IgD-negative memory B cell (primary cell): ENCODE measurements around the gene CARMIL1. TPM values are rescaled to one million over a fixed set of nuclear protein-coding genes. Genes with fewer than 3 reads are reported as not detected.
"Not testable (repeated sequence)": the region's sequence is repeated elsewhere in the genome, so short reads cannot be mapped to it uniquely, and the experiment has no call there.

Experiments used
- H3K27ac Mint-ChIP-seq, 3 donors: one replicate each; pipeline ENCODE4 v1.8.0; 2020 to 2022; ENCODE audit warnings: mild to moderate bottlenecking in 3 of 3, mixed read lengths in 3 of 3, moderate library complexity in 1 of 3
- H3K27me3 Mint-ChIP-seq: one replicate; pipeline ENCODE4 v1.8.0; 2021; ENCODE audit warnings: mixed read lengths
- H3K36me3 Mint-ChIP-seq: one replicate; pipeline ENCODE4 v1.8.0; 2020; ENCODE audit warnings: mild to moderate bottlenecking, mixed read lengths
- H3K4me1 Mint-ChIP-seq, 3 donors: one replicate each; pipeline ENCODE4 v1.8.0; 2020 to 2022; ENCODE audit warnings: mixed read lengths in 3 of 3, mild to moderate bottlenecking in 1 of 3
- H3K4me3 Mint-ChIP-seq, 4 donors: one replicate each; pipeline ENCODE4 v1.8.0; 2020 to 2022; ENCODE audit warnings: mild to moderate bottlenecking in 4 of 4, mixed read lengths in 4 of 4, moderate library complexity in 3 of 4
- H3K9me3 Mint-ChIP-seq, 3 donors: one replicate each; pipeline ENCODE4 v1.8.0; 2020 to 2021; ENCODE audit warnings: mixed read lengths in 3 of 3, mild to moderate bottlenecking in 1 of 3
- polyA plus RNA-seq: library from polyadenylated mRNA; unstranded; fragments of 300-500 nt; fragmentation: Illumina TruSeq; gene quantifications from one replicate; pipeline ENCODE4 v1.2.3, GENCODE V29; 2021

CARMIL1 gene
- polyA plus RNA-seq, 1 donor from 2014 or later, result 1.1 TPM

- Mint-ChIP-seq H3K9me3 (peaks cover 3 to 11% (median 8%) of the 10 kb centered on the region in 3 donors), H3K4me1 (peaks cover 14 to 70% (median 49%) of the 10 kb centered on the region in 3 donors), H3K4me3 (peak overlapping the region in 3 of 4 donors; percentile 13 to 71 (median 68)), H3K36me3 (peaks cover 3% of the 10 kb centered on the region), H3K27me3 (peaks cover 21% of the 10 kb centered on the region), H3K27ac (peak overlapping the region in 2 of 3 donors; percentile 36 to 85)
These were observed 91.2 kb downstream of the CARMIL1 start for GRCh38 chr6:25370178-25371036.

GRCh38 chr6:25371037-25371347 lies 91.8 kb downstream of the CARMIL1 start:
- Mint-ChIP-seq H3K27me3 (peaks cover 24% of the 10 kb centered on the region), H3K4me3 (no peak overlapping the region), H3K27ac (peak overlapping the region in 1 of 3 donors; percentile 15), H3K4me1 (peaks cover 12 to 70% (median 49%) of the 10 kb centered on the region in 3 donors), H3K9me3 (peaks cover 7 to 14% (median 12%) of the 10 kb centered on the region in 3 donors), H3K36me3 (peaks cover 7% of the 10 kb centered on the region)

GRCh38 chr6:25375125-25375524 lies 96.0 kb downstream of the CARMIL1 start:
- H3K4me3 Mint-ChIP-seq, result no peak overlapping the region

GRCh38 chr6:25377664-25378063 lies 98.5 kb downstream of the CARMIL1 start:
- Mint-ChIP-seq H3K27me3 (peaks cover 23% of the 10 kb centered on the region), H3K4me3 (no peak overlapping the region), H3K36me3 (peaks cover 7% of the 10 kb centered on the region), H3K4me1 (peaks cover 0 to 26% (median 5%) of the 10 kb centered on the region in 3 donors), H3K27ac (no peak overlapping the region), H3K9me3 (peaks cover 7 to 15% (median 12%) of the 10 kb centered on the region in 3 donors)

More at GRCh38 chr6:25375125-25375524, 96.0 kb downstream of the CARMIL1 start:
- peaks cover 4 to 42% (median 22%) of the 10 kb centered on the region in 3 donors for H3K4me1 Mint-ChIP-seq
- H3K9me3 Mint-ChIP-seq, result peaks cover 7 to 16% (median 12%) of the 10 kb centered on the region in 3 donors
- H3K27me3 Mint-ChIP-seq, result peaks cover 26% of the 10 kb centered on the region
- peak overlapping the region in 1 of 3 donors; percentile 6 for H3K27ac Mint-ChIP-seq
- peaks cover 7% of the 10 kb centered on the region for H3K36me3 Mint-ChIP-seq

- Mint-ChIP-seq H3K36me3 (no peaks in the 10 kb centered on the region), H3K27ac (peak overlapping the region in 1 of 3 donors; percentile 77), H3K4me3 (no peak overlapping the region), H3K9me3 (peaks cover 0 to 2% (median 0%) of the 10 kb centered on the region in 3 donors), H3K27me3 (peaks cover 16% of the 10 kb centered on the region), H3K4me1 (peaks cover 0 to 20% (median 0%) of the 10 kb centered on the region in 3 donors)
These were observed 101.9 kb downstream of the CARMIL1 start for GRCh38 chr6:25381077-25381476.

- not testable (repeated sequence) for H3K27ac Mint-ChIP-seq, H3K9me3 Mint-ChIP-seq, H3K4me3 Mint-ChIP-seq, H3K36me3 Mint-ChIP-seq
- peaks cover 11% of the 10 kb centered on the region for H3K27me3 Mint-ChIP-seq
- H3K4me1 Mint-ChIP-seq, result peaks cover under 1 to 21% (median 4%) of the 10 kb centered on the region in 3 donors
These were observed 103.3 kb downstream of the CARMIL1 start for GRCh38 chr6:25382476-25382875.

- Mint-ChIP-seq H3K36me3 (no peaks in the 10 kb centered on the region), H3K27ac (no peak overlapping the region), H3K4me1 (peaks cover 7 to 29% (median 16%) of the 10 kb centered on the region in 3 donors), H3K27me3 (peaks cover 9% of the 10 kb centered on the region), H3K4me3 (no peak overlapping the region), H3K9me3 (no peaks in the 10 kb centered on the region)
These were observed 105.1 kb downstream of the CARMIL1 start for GRCh38 chr6:25384234-25384633.

GRCh38 chr6:25384967-25385366 lies 105.8 kb downstream of the CARMIL1 start:
- Mint-ChIP-seq H3K36me3 (no peaks in the 10 kb centered on the region), H3K27me3 (peaks cover 9% of the 10 kb centered on the region), H3K4me3 (no peak overlapping the region), H3K27ac (no peak overlapping the region), H3K4me1 (peaks cover 7 to 33% (median 16%) of the 10 kb centered on the region in 3 donors), H3K9me3 (no peaks in the 10 kb centered on the region)

GRCh38 chr6:25387483-25387882 lies 108.3 kb downstream of the CARMIL1 start:
- Mint-ChIP-seq H3K27me3 (peaks cover 9% of the 10 kb centered on the region), H3K27ac (peak overlapping the region in 1 of 3 donors; percentile 7), H3K4me3 (peak overlapping the region in 2 of 4 donors; percentile 18 to 42), H3K36me3 (no peaks in the 10 kb centered on the region), H3K4me1 (peaks cover 7 to 29% (median 16%) of the 10 kb centered on the region in 3 donors), H3K9me3 (no peaks in the 10 kb centered on the region)

- Mint-ChIP-seq H3K27ac (peak overlapping the region in 1 of 3 donors; percentile 7), H3K9me3 (no peaks in the 10 kb centered on the region), H3K27me3 (peaks cover 6% of the 10 kb centered on the region), H3K4me3 (peak overlapping the region in 2 of 4 donors; percentile 18 to 42), H3K4me1 (peaks cover 7 to 29% (median 16%) of the 10 kb centered on the region in 3 donors), H3K36me3 (no peaks in the 10 kb centered on the region)
These were observed 108.7 kb downstream of the CARMIL1 start for GRCh38 chr6:25387911-25388310.

- peaks cover 7 to 27% (median 16%) of the 10 kb centered on the region in 3 donors for H3K4me1 Mint-ChIP-seq
- H3K4me3 Mint-ChIP-seq, result peak overlapping the region in 1 of 4 donors; percentile 43
- H3K36me3 Mint-ChIP-seq, result no peaks in the 10 kb centered on the region
- H3K27me3 Mint-ChIP-seq, result peaks cover 6% of the 10 kb centered on the region
- H3K27ac Mint-ChIP-seq, result peak overlapping the region in 1 of 3 donors; percentile 59
- H3K9me3 Mint-ChIP-seq, result no peaks in the 10 kb centered on the region
These were observed 109.6 kb downstream of the CARMIL1 start for GRCh38 chr6:25388776-25389175.

GRCh38 chr6:25389471-25389870 lies 110.3 kb downstream of the CARMIL1 start:
- no peak overlapping the region for H3K4me3 Mint-ChIP-seq
- peak overlapping the region in 1 of 3 donors; percentile 6 for H3K27ac Mint-ChIP-seq
- H3K4me1 Mint-ChIP-seq, result peaks cover 7 to 32% (median 16%) of the 10 kb centered on the region in 3 donors
- peaks cover 4% of the 10 kb centered on the region for H3K27me3 Mint-ChIP-seq
- H3K36me3 Mint-ChIP-seq, result no peaks in the 10 kb centered on the region
- no peaks in the 10 kb centered on the region for H3K9me3 Mint-ChIP-seq

GRCh38 chr6:25392372-25392771 lies 113.2 kb downstream of the CARMIL1 start:
- Mint-ChIP-seq H3K4me1 (peaks cover 7 to 28% (median 13%) of the 10 kb centered on the region in 3 donors), H3K36me3 (peaks cover 1% of the 10 kb centered on the region), H3K9me3 (no peaks in the 10 kb centered on the region), H3K27ac (no peak overlapping the region), H3K27me3 (peaks cover 10% of the 10 kb centered on the region), H3K4me3 (no peak overlapping the region)

GRCh38 chr6:25395731-25396130 lies 116.6 kb downstream of the CARMIL1 start:
- peaks cover 7% of the 10 kb centered on the region for H3K27me3 Mint-ChIP-seq
- no peak overlapping the region for H3K4me3 Mint-ChIP-seq
- peaks cover 1% of the 10 kb centered on the region for H3K36me3 Mint-ChIP-seq
- H3K4me1 Mint-ChIP-seq, result peaks cover 0 to 25% (median 0%) of the 10 kb centered on the region in 3 donors
- H3K9me3 Mint-ChIP-seq, result no peaks in the 10 kb centered on the region
- H3K27ac Mint-ChIP-seq, result no peak overlapping the region

GRCh38 chr6:25397406-25397805 lies 118.2 kb downstream of the CARMIL1 start:
- no peak overlapping the region for H3K4me3 Mint-ChIP-seq
- peaks cover 7% of the 10 kb centered on the region for H3K27me3 Mint-ChIP-seq
- H3K4me1 Mint-ChIP-seq, result peaks cover 0 to 25% (median 0%) of the 10 kb centered on the region in 3 donors

More at GRCh38 chr6:25397406-25397805, 118.2 kb downstream of the CARMIL1 start:
- Mint-ChIP-seq H3K27ac (peak overlapping the region in 1 of 3 donors; percentile 27), H3K36me3 (peaks cover 1% of the 10 kb centered on the region), H3K9me3 (no peaks in the 10 kb centered on the region)
